Measurements from ENCODE around the gene RUFY2. TPM values are rescaled to one million over a fixed set of nuclear protein-coding genes. Genes with fewer than 3 reads are reported as not detected.

RUFY2 gene
- total and polyA plus RNA-seq, 9 donors, result 11.1 to 36.4 (median 24.9) TPM

DNA sequence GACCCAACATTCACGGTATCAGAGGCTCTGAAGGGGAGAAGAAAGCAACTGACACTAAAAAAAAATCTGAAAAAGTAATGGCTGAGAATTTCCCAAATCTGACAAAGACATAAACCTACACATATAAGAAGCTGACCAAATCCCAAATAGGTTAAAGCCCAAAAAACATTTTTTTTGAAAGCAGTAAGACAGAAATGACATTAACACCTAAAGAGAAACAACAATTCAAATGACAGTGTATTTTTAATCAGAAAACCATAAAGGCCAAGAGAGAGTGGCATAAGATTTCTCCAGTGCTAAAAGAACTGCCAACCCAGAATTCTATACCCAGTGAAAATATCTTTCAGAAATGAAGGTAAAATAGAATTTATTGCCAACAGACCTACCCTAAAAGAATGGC, 35.5 kb downstream of the RUFY2 start:
- Histone ChIP-seq H3K4me3 (no peak overlapping the region), H3K27ac (no peak overlapping the region), H3K9me3 (peaks cover 0 to 5% of the 10 kb centered on the region in 2 donors), H3K27me3 (no peaks in the 10 kb centered on the region), H3K4me1 (ENCODE audit: insufficient read depth) (no peaks in the 10 kb centered on the region), H3K36me3 (no peaks in the 10 kb centered on the region)
- no peak for TF ChIP-seq EP300 (IDR thresholded peaks at IDR 0.05)
- TF ChIP-seq, protein P1, sequence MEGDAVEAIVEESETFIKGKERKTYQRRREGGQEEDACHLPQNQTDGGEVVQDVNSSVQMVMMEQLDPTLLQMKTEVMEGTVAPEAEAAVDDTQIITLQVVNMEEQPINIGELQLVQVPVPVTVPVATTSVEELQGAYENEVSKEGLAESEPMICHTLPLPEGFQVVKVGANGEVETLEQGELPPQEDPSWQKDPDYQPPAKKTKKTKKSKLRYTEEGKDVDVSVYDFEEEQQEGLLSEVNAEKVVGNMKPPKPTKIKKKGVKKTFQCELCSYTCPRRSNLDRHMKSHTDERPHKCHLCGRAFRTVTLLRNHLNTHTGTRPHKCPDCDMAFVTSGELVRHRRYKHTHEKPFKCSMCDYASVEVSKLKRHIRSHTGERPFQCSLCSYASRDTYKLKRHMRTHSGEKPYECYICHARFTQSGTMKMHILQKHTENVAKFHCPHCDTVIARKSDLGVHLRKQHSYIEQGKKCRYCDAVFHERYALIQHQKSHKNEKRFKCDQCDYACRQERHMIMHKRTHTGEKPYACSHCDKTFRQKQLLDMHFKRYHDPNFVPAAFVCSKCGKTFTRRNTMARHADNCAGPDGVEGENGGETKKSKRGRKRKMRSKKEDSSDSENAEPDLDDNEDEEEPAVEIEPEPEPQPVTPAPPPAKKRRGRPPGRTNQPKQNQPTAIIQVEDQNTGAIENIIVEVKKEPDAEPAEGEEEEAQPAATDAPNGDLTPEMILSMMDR (IDR thresholded peaks at IDR 0.05), result no peak
- TF ChIP-seq POLR2A (IDR thresholded peaks at IDR 0.05), result no peak
- WGBS, 3 donors, result 80 to 97% (median 96%) methylated on average over 1 of the region's 1 CpG
- DNase-seq, result no peak
- intact Hi-C loops (cut with DNase I), result no loop called here

DNA sequence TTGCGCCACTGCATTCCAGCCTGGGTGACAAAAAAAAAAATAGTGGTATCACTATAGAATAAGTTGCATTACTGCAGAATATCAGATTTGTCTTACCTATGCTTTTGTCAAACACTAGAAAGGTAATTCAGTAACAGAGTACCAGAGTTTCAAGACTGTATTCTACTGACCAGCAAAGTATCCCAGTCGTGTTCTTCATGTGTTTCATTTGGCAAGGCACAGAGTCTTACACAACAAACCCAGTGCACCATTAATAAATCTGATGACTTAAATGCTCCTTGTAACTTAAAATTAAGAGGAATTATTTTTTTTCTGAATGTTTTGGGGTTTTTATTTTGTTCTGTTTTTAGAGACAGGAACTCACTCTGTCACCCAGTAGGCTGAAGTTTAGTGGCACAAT, 40.0 kb downstream of the RUFY2 start:
- Histone ChIP-seq H3K36me3 (no peaks in the 10 kb centered on the region), H3K9me3 (peaks cover 0 to 5% of the 10 kb centered on the region in 2 donors), H3K4me3 (no peak overlapping the region), H3K4me1 (ENCODE audit: insufficient read depth) (no peaks in the 10 kb centered on the region), H3K27ac (no peak overlapping the region), H3K27me3 (no peaks in the 10 kb centered on the region)
- no peak for DNase-seq
- 69 to 76% (median 73%) methylated on average over 2 of the region's 2 CpGs for WGBS, 3 donors
- intact Hi-C loops (cut with DNase I), result no loop called here
- TF ChIP-seq POLR2A (IDR thresholded peaks at IDR 0.05) (no peak), EP300 (IDR thresholded peaks at IDR 0.05) (no peak)
- TF ChIP-seq, protein P1 (IDR thresholded peaks at IDR 0.05), result no peak

DNA sequence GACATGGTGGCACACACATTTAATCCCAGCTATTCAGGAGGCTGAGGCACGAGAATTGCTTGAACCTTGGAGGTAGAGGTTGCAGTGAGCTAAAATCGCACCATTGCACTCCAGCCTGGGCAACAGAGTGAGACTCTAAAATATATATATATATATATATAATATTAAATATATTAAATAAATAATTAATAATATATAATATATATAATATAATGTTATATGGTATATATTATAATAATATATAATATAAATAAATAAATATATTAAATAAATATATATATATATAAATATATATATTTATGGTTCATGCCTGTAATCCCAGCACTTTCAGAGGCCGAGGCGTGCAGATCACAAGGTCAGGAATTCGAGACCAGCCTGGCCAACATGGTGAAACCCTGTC, 40.5 kb downstream of the RUFY2 start:
- peaks cover 0 to 5% of the 10 kb centered on the region in 2 donors for H3K9me3 ChIP-seq
- DNase-seq, result no peak
- H3K27me3 ChIP-seq, result no peaks in the 10 kb centered on the region
- WGBS, 3 donors, result 96 to 100% (median 98%) methylated on average over 5 of the region's 5 CpGs
- no peaks in the 10 kb centered on the region for H3K36me3 ChIP-seq
- no peak overlapping the region for H3K4me3 ChIP-seq
- intact Hi-C loops (cut with DNase I), result no loop called here
- TF ChIP-seq EP300 (IDR thresholded peaks at IDR 0.05), result no peak
- no peak for TF ChIP-seq POLR2A (IDR thresholded peaks at IDR 0.05)
- TF ChIP-seq, protein P1 (IDR thresholded peaks at IDR 0.05), result no peak
- no peaks in the 10 kb centered on the region for H3K4me1 ChIP-seq (ENCODE audit: insufficient read depth)
- no peak overlapping the region for H3K27ac ChIP-seq

DNA sequence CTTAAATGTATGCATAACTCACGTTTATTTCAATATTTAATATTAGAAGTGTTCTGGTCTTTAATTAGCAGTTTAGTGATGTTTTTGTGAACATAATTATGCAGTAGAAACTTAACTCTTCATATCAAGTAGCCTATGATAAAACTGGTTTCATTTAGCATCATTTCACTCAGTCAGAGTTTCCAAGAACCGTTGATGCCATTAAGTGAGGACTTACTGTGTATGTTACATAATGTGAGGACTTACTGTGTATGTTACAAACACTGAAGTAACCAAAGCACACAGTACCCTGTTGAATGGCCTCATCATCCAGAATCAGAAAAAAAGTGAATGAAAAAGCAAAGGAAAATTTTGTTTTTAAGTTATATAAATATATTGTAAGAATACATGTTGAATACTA, 41.5 kb downstream of the RUFY2 start:
- H3K4me3 ChIP-seq, result no peak overlapping the region
- no peak for DNase-seq
- 78 to 81% (median 80%) methylated on average over 2 of the region's 2 CpGs for WGBS, 3 donors
- no peaks in the 10 kb centered on the region for H3K9me3 ChIP-seq
- H3K27ac ChIP-seq, result no peak overlapping the region
- H3K36me3 ChIP-seq, result no peaks in the 10 kb centered on the region
- H3K27me3 ChIP-seq, result no peaks in the 10 kb centered on the region
- H3K4me1 ChIP-seq (ENCODE audit: insufficient read depth), result no peaks in the 10 kb centered on the region
- TF ChIP-seq EP300 (IDR thresholded peaks at IDR 0.05) (no peak), POLR2A (IDR thresholded peaks at IDR 0.05) (no peak)
- intact Hi-C loops (cut with DNase I), result no loop called here

DNA sequence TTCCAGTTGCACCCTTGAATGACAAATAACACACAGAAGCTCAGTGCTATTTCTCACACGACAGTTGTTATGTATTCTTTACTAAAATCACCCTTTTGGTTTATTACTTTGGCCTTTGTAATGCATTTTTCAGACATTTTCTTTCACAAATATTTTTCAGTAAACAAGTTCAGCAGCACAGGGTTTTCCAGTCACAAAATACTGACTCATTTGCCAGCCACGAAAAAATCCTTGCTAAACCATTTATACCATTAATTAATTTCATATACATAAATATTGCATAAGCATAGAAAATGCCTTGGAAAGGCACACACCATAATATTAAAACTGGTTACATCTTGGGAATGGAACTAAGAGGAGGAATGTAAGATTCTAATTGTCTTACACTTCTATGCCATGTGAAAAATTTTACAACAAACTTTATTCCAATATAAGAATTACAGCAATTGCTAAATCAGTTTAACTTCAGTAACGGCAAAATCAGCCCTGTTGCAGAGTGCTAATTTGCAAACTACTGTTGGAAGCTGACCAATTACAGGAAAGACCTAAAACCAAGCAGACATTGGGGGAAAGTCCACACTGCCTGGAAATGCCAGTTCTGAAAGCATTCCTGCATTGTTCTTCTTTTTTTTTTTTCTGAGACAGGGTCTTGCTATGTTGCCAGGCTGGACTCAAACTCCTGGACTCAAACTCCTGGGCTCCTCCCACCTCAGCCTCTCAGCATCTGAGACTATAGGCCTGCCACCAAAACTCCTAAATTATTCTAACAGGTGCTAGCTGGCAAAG, 42.8 kb downstream of the RUFY2 start:
- Histone ChIP-seq H3K4me3 (no peak overlapping the region), H3K9me3 (no peaks in the 10 kb centered on the region), H3K4me1 (ENCODE audit: insufficient read depth) (no peaks in the 10 kb centered on the region), H3K36me3 (no peaks in the 10 kb centered on the region), H3K27ac (no peak overlapping the region), H3K27me3 (no peaks in the 10 kb centered on the region)
- DNase-seq, result no peak
- WGBS, 3 donors, result 77 to 84% (median 78%) methylated on average over 3 of the region's 3 CpGs
- TF ChIP-seq, protein P1 (IDR thresholded peaks at IDR 0.05), result no peak
- TF ChIP-seq EP300 (IDR thresholded peaks at IDR 0.05), result no peak
- TF ChIP-seq POLR2A (IDR thresholded peaks at IDR 0.05), result no peak
- intact Hi-C loops (cut with DNase I), result no loop called here
